Measurements from ENCODE around the gene SPAG7. TPM values are rescaled to one million over a fixed set of nuclear protein-coding genes. Genes with fewer than 3 reads are reported as not detected.

The SPAG7 gene
- total RNA-seq, 1 experiment from 2014 or later, result 49.9 TPM

DNA sequence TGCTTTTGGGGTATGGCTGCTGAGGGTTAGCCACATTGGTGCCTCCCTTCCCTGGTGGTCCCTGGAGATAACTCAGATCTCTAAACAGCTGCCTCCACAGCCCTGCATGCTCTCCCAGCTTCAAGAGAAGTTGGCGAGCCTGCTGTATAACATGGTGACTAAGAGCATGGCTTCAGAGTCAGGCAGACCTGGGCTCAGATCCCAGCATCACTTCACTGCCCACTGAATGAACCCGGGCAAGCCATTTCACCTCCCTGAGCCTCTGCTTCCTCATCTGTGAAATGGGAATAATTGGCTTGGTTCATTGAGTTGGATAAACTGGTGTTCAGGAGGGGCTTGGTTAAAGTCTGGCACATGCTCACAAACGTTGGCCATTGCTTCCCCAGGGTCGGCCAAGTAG lies 46.7 kb upstream of the SPAG7 start:
- TF ChIP-seq, protein P1, sequence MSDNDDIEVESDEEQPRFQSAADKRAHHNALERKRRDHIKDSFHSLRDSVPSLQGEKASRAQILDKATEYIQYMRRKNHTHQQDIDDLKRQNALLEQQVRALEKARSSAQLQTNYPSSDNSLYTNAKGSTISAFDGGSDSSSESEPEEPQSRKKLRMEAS (IDR thresholded peaks at IDR 0.05), result no peak
- TF ChIP-seq RAD21 (IDR thresholded peaks at IDR 0.05; ENCODE audit: low read depth) (no peak), SIN3A (IDR thresholded peaks at IDR 0.05; ENCODE audit: low read depth) (no peak), SRF (IDR thresholded peaks at IDR 0.05; ENCODE audit: low read depth) (no peak), EZH2phosphoT487 (IDR thresholded peaks at IDR 0.05; ENCODE audit: borderline replicate concordance) (no peak), TCF7L2 (IDR thresholded peaks at IDR 0.05; ENCODE audit: borderline replicate concordance, extremely low read depth, insufficient read depth, insufficient read length) (no peak), POLR2AphosphoS5 (IDR thresholded peaks at IDR 0.05; ENCODE audit: low read depth, low read length) (no peak), CBX3 (IDR thresholded peaks at IDR 0.05; ENCODE audit: low read depth) (no peak), FOSL1 (IDR thresholded peaks at IDR 0.05; ENCODE audit: low read depth) (no peak)
- TF ChIP-seq, protein P2, sequence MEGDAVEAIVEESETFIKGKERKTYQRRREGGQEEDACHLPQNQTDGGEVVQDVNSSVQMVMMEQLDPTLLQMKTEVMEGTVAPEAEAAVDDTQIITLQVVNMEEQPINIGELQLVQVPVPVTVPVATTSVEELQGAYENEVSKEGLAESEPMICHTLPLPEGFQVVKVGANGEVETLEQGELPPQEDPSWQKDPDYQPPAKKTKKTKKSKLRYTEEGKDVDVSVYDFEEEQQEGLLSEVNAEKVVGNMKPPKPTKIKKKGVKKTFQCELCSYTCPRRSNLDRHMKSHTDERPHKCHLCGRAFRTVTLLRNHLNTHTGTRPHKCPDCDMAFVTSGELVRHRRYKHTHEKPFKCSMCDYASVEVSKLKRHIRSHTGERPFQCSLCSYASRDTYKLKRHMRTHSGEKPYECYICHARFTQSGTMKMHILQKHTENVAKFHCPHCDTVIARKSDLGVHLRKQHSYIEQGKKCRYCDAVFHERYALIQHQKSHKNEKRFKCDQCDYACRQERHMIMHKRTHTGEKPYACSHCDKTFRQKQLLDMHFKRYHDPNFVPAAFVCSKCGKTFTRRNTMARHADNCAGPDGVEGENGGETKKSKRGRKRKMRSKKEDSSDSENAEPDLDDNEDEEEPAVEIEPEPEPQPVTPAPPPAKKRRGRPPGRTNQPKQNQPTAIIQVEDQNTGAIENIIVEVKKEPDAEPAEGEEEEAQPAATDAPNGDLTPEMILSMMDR (IDR thresholded peaks at IDR 0.05 in 2 of 3, conservative IDR thresholded peaks at IDR 0.05 in 1 of 3; ENCODE audit: borderline replicate concordance in 1 of 3, insufficient read depth in 1 of 3, low read depth in 2 of 3, low read length in 2 of 3), result no peak
- intact Hi-C loops (cut with micrococcal nuclease), result no loop called here
- H3K4me2 ChIP-seq (ENCODE audit: low read length), result no peak overlapping the region
- BruUV-seq (replicated peaks), result no TSS peak
- H3K9me3 ChIP-seq (ENCODE audit: control insufficient read depth in 1 of 2, insufficient read depth in 1 of 2, low read depth in 1 of 2, low read length in 2 of 2), result no peaks in the 10 kb centered on the region
- no peak overlapping the region for H3K27ac ChIP-seq (ENCODE audit: low read depth, low read length)
- no peak overlapping the region for H3K4me3 ChIP-seq (replicated peaks in 1 of 2; ENCODE audit: low read depth in 1 of 2, low read length in 2 of 2)
- DNase-seq (ENCODE audit: low read depth, low spot score) (no peak), ATAC-seq (no peak)
- RAD21 ChIA-PET (ENCODE audit: low non-redundant PET in 1 of 2, low total read pairs in 2 of 2, uncharacterized antibody in 2 of 2, unreplicated experiment in 2 of 2), result no interaction called here
- no peak overlapping the region for H2AFZ ChIP-seq (ENCODE audit: low read depth, low read length, poor library complexity, severe bottlenecking)
- no peaks in the 10 kb centered on the region for H4K20me1 ChIP-seq (ENCODE audit: insufficient read depth)
- POLR2A ChIA-PET, result no interaction called here
- no peaks in the 10 kb centered on the region for H3K9me2 ChIP-seq (ENCODE audit: insufficient read depth)
- peaks cover 25 to 32% of the 10 kb centered on the region in 2 experiments for H3K36me3 ChIP-seq (ENCODE audit: control insufficient read depth in 1 of 2, insufficient read depth in 2 of 2, low read length in 2 of 2)
- CTCF ChIA-PET, result no interaction called here
- H3K9ac ChIP-seq (ENCODE audit: low read length), result no peak overlapping the region
- H3K79me2 ChIP-seq (ENCODE audit: insufficient read depth, low read length), result no peaks in the 10 kb centered on the region; the same call in 1 of the 2 replicates
- H3K27me3 ChIP-seq (ENCODE audit: insufficient read depth, low read length), result no peaks in the 10 kb centered on the region
- H3K4me1 ChIP-seq (ENCODE audit: control insufficient read depth in 1 of 2, insufficient read depth in 2 of 2, low read length in 2 of 2), result no peaks in the 10 kb centered on the region

Data from HCT116 (cell line).